Measurements from ENCODE around the gene GRAMD1B. TPM values are rescaled to one million over a fixed set of nuclear protein-coding genes. Genes with fewer than 3 reads are reported as not detected.

Gene GRAMD1B
- total RNA-seq, 3 donors from 2014 or later = 3.2 to 4.4 (median 4.1) TPM

- DNase-seq (no peak), ATAC-seq (no peak)
- intact Hi-C loops (cut with DNase I, micrococcal nuclease) = loop anchor here in 1 of 2 donors (2.0 kb wide), 1 partner anchor 68 kb away; no protein-coding TSS in a partner anchor
Measured at GRCh38 chr11:123576501-123576900, 146.4 kb downstream of the GRAMD1B start.

GRCh38 chr11:123577081-123577598 is 147.1 kb downstream of the GRAMD1B start:
- H3K4me3 ChIP-seq = no peak overlapping the region
- intact Hi-C loops (cut with DNase I, micrococcal nuclease) = loop anchor here in 1 of 2 donors (2.0 kb wide), 1 partner anchor 68 kb away; no protein-coding TSS in a partner anchor
- TF ChIP-seq CTCF (IDR thresholded peaks at IDR 0.05) = peak; percentile 75
- DNase-seq = peak in 2 of 3 donors; percentile 80 to 81
- no peaks in the 10 kb centered on the region for H3K4me1 ChIP-seq (ENCODE audit: low read depth)
- peak; percentile 68 for ATAC-seq
- no peaks in the 10 kb centered on the region for H3K36me3 ChIP-seq (ENCODE audit: low read depth)
- no peaks in the 10 kb centered on the region for H3K9me3 ChIP-seq

More at GRCh38 chr11:123576501-123576900, 146.4 kb downstream of the GRAMD1B start:
- Histone ChIP-seq H3K4me1 (ENCODE audit: low read depth) (no peaks in the 10 kb centered on the region), H3K9me3 (no peaks in the 10 kb centered on the region), H3K36me3 (ENCODE audit: low read depth) (no peaks in the 10 kb centered on the region), H3K4me3 (no peak overlapping the region)
- no peak for TF ChIP-seq CTCF (IDR thresholded peaks at IDR 0.05)

GRCh38 chr11:123578778-123579481 is 148.9 kb downstream of the GRAMD1B start:
- DNase-seq = no peak
- no peak for TF ChIP-seq CTCF (IDR thresholded peaks at IDR 0.05)
- Histone ChIP-seq H3K4me1 (ENCODE audit: low read depth) (no peaks in the 10 kb centered on the region), H3K4me3 (no peak overlapping the region), H3K36me3 (ENCODE audit: low read depth) (no peaks in the 10 kb centered on the region), H3K9me3 (no peaks in the 10 kb centered on the region)
- intact Hi-C loops (cut with DNase I, micrococcal nuclease) = no loop called here
- no peak for ATAC-seq

- TF ChIP-seq CTCF (IDR thresholded peaks at IDR 0.05) = no peak
- Histone ChIP-seq H3K36me3 (ENCODE audit: low read depth) (no peaks in the 10 kb centered on the region), H3K9me3 (no peaks in the 10 kb centered on the region), H3K4me1 (ENCODE audit: low read depth) (no peaks in the 10 kb centered on the region), H3K4me3 (no peak overlapping the region)
- ATAC-seq (no peak), DNase-seq (no peak)
- intact Hi-C loops (cut with DNase I, micrococcal nuclease) = no loop called here
Measured at GRCh38 chr11:123579482-123579812, 149.4 kb downstream of the GRAMD1B start.

GRCh38 chr11:123580137-123580536 is 150.1 kb downstream of the GRAMD1B start:
- intact Hi-C loops (cut with DNase I, micrococcal nuclease) = loop anchor here (5.0 to 10.0 kb wide), 2 partner anchors 127 to 135 kb away; no protein-coding TSS in a partner anchor
- TF ChIP-seq CTCF (IDR thresholded peaks at IDR 0.05) = no peak
- H3K9me3 ChIP-seq = no peaks in the 10 kb centered on the region
- peaks cover 2% of the 10 kb centered on the region for H3K4me1 ChIP-seq (ENCODE audit: low read depth)
- no peaks in the 10 kb centered on the region for H3K36me3 ChIP-seq (ENCODE audit: low read depth)
- no peak overlapping the region for H3K4me3 ChIP-seq
- no peak for DNase-seq
- ATAC-seq = no peak

Measured in mucosa of descending colon (tissue), 3 donors.